Stimulated activated effector memory CD8-positive, alpha-beta T cell treated with anti-CD3 and anti-CD28 coated beads, Interleukin-12 subunit alpha, Interleukin-12 subunit beta, amount 100 ng/mL, for 72 hours (primary cell): Measurements from ENCODE around the gene WNT11.

Source experiments
- ATAC-seq: fragments of 150-1000 bp; cut with Tn5 transposase; 2 replicates; pipeline ENCODE4 v1.10.0; 2021
- DNase-seq, 2 donors: peaks; one replicate each; pipeline ENCODE4 v3.0.0; 2021 to 2022; ENCODE audit warnings: low spot score in 2 of 2
- H3K27ac Mint-ChIP-seq: one replicate; pipeline ENCODE4 v1.8.0; 2022; ENCODE audit warnings: mild to moderate bottlenecking, mixed read lengths
- H3K36me3 Mint-ChIP-seq: one replicate; pipeline ENCODE4 v1.8.0; 2022; ENCODE audit warnings: mild to moderate bottlenecking, mixed read lengths
- H3K4me1 Mint-ChIP-seq: one replicate; pipeline ENCODE4 v1.8.0; 2022; ENCODE audit warnings: mixed read lengths
- H3K4me3 Mint-ChIP-seq: one replicate; pipeline ENCODE4 v1.8.0; 2022; ENCODE audit warnings: mild to moderate bottlenecking, mixed read lengths
- H3K9me3 Mint-ChIP-seq: one replicate; pipeline ENCODE4 v1.8.0; 2022; ENCODE audit warnings: mixed read lengths

The WNT11 gene

DNA sequence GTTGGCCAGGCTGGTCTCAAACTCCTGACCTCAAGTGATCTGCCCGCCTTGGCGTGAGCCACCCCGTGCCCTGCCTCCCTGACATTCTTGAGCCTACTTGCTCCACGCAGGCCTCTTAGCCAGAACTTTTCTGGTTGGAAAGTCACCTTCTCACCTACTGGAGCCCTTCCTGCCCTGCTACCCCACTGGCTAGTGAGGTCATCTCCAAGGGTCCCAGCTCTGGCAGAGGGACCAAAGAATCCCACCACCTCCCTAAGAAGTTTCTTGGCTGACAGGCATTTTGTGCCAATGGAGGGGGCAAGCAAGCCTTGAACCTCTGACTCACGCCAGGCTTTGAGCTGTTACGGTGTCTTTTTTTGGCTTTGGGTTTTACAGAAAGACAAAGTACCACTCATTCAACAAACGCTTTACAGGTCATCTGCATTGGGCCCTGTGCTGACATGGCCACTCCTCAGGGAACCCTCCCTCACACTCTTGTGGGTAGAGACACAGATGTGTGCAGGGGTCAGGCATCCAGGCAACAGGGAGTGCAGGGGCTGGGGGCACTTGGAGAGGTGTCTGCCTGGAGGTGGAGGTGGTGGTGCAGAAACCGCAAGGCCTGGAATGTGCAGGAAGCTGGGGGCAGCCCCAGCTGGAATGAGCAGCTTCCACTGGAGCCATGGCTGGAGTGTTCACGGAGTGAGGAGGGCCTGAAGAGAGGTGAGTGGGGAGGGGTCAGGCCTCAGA is 27.1 kb upstream of the WNT11 start:
- DNase-seq (no peak), ATAC-seq (no peak)
- Mint-ChIP-seq H3K27ac (peak overlapping the region; percentile 80), H3K36me3 (peaks cover 35% of the 10 kb centered on the region), H3K9me3 (no peaks in the 10 kb centered on the region), H3K4me1 (peaks cover 46% of the 10 kb centered on the region), H3K4me3 (peak overlapping the region; percentile 88)

DNA sequence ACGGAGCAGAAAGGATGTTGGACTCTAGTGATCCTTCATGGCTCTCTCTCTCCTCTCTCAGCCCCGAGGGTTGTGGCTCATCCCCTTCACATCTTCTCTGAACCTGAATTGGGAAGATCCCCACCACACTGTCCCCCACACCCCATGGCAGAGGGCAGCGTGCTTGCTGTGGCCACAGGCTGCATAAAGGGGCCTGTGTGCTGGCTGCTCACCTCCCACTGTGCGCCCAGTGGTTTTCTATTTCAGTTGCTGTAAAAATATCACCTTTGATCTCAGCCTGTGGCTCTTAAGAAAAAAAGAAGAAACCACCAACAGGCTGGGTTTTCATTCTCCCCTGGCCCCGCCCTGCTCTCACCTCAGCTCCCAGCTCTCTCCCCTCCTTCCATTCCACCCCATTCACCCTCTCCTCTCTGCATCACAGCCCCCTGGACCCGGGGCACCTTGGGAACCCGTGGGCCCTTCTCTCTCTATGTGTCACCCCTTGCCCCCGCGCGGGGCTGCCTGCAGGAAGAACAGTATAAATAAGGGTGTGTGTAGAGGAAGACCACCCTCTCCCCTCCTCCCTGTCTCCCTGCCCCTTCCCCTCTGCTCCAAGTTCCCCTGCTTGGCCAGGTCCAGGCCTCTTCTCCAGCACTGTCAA is 25.8 kb upstream of the WNT11 start:
- peak overlapping the region; percentile 32 for H3K4me3 Mint-ChIP-seq
- H3K4me1 Mint-ChIP-seq = peaks cover 46% of the 10 kb centered on the region
- DNase-seq (no peak), ATAC-seq (no peak)
- peak overlapping the region; percentile 30 for H3K27ac Mint-ChIP-seq
- no peaks in the 10 kb centered on the region for H3K9me3 Mint-ChIP-seq
- peaks cover 35% of the 10 kb centered on the region for H3K36me3 Mint-ChIP-seq

DNA sequence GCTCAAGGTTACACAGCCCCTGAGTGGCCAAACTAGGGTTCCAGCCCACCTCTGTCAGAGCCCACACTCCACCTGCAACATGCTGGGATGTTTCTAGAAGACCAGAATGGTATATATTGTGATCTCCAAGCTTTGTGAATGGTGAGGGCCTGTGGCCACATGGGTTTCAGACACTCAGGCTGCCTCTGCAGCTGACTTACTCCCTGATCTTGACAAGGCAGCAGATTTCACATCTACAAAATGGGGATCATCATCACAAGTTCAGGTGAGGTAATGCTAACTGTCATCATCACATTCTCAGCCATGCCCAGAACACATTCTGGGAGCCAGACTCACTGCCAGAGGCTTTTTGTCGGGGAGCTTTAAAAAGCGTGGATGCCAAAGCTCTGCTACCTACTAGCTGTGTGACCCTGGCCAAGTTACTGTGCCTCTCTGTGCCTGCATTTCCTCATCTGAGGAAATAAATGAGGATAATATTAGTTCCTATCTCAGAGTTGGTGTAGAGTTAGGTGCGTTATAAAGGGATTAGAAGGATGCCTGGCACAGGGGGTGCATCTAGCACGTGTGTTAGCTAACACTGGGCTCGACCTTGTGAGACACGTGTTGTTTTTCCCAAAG is 24.9 kb upstream of the WNT11 start:
- no peak for DNase-seq
- Mint-ChIP-seq H3K27ac (no peak overlapping the region), H3K4me3 (no peak overlapping the region), H3K9me3 (no peaks in the 10 kb centered on the region), H3K4me1 (peaks cover 38% of the 10 kb centered on the region), H3K36me3 (peaks cover 26% of the 10 kb centered on the region)
- ATAC-seq = no peak

DNA sequence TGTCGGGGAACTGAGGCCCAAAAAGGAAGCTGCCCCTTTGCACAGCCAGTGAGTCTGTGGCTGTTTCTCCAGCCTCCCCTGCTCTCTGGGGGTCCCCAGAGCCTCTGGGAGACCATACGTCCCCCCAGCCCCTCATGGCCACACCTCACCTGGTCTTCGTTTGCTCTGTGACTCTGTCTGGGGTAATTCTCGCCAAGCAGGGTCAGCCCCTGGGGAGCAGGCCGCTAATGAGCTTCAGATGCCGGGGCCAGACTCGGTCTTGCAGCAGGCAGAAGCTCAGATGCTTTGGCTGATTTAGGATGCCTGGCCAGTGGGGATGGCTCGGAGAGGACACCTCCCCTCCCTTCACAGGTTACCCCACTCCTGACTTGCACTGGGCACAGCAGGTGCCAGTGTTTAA is 24.1 kb upstream of the WNT11 start:
- Mint-ChIP-seq H3K4me3 (no peak overlapping the region), H3K9me3 (no peaks in the 10 kb centered on the region), H3K27ac (no peak overlapping the region), H3K36me3 (peaks cover 17% of the 10 kb centered on the region), H3K4me1 (peaks cover 30% of the 10 kb centered on the region)
- no peak for DNase-seq
- no peak for ATAC-seq

DNA sequence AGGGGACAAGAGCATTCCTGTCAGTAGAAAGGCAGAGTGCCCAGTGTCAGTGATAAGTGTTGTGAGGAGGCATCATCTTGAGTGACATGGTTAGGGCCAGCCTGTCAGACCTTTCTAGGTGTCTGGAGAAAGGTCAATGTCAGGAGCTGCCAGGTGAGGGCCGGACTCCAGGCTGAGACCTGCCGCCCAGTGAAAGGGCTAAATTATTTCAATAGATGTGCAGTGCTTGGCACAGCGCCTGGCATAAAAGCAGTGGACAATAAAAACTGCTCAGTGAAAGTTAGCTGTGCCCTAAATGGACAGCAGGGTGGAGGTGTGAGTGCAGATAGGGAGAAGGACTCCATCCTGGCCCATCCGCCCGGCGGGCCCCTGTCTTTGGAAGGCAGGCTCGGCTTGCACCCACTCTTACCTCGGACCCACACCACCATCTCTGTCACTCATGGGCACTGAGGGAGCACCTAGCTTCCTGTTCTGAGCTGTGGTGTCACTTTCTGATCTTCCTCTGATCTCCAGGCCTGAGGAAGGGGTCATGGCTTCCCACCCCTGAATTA is 23.5 kb upstream of the WNT11 start:
- H3K4me1 Mint-ChIP-seq = peaks cover 26% of the 10 kb centered on the region
- H3K36me3 Mint-ChIP-seq = peaks cover 11% of the 10 kb centered on the region
- H3K4me3 Mint-ChIP-seq = no peak overlapping the region
- no peak for DNase-seq
- no peaks in the 10 kb centered on the region for H3K9me3 Mint-ChIP-seq
- no peak for ATAC-seq
- no peak overlapping the region for H3K27ac Mint-ChIP-seq

DNA sequence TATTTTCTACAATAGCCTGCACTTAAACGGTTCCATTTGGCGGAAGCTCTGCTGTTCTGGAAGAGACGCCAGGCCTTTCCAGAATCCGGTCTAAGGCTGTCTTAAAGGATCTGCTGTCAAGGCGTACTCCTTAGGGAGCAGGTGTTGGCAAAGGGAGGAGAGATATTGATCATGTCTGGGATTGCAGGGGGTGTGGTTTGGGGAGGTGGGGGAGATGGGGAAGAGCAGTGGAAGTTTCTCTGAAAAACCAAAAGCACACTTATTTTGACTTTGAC is 22.5 kb upstream of the WNT11 start:
- DNase-seq = no peak
- Mint-ChIP-seq H3K4me1 (peaks cover 24% of the 10 kb centered on the region), H3K4me3 (no peak overlapping the region), H3K36me3 (peaks cover 5% of the 10 kb centered on the region), H3K9me3 (no peaks in the 10 kb centered on the region), H3K27ac (no peak overlapping the region)
- no peak for ATAC-seq

DNA sequence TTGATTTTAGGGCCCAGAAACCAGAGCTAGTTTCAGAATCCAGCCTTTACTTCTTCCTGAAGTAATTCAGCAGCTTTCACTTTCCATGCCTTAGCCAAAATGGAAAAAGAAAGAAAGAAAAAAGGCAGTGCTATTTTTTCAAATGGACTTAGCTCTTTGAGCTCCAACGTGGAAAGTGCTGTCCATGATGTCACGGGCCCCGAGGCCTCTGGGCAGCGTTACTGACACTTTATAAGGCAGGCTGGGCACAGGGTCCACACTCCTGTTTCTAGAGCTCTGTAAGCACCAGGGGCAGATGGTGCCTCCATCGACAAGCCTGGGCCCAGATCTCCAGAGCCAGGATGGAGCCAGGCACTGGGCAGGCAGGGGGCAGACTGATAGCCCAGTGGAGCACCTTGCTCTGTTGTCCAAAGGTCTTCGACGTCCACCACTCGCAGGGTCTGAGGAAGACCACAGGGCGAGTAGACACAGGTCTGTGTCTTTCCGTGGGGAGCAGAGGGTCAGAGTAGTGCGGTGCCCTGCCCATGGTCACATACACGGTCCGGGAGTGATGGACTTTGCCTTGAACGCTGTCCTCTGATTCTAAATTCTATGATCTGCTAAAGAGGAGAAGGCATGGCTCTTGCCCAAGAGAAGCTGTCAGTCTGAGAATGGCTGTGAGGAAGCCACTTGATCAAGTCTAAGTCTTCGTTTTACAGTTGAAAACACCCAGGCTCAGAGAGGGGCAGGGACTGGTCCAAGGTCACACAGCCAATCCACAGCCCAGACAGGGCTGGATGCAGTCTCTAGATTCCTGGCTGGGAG is 22.0 kb upstream of the WNT11 start:
- DNase-seq (no peak), ATAC-seq (no peak)
- peaks cover 19% of the 10 kb centered on the region for H3K4me1 Mint-ChIP-seq
- H3K4me3 Mint-ChIP-seq = no peak overlapping the region
- no peak overlapping the region for H3K27ac Mint-ChIP-seq
- H3K36me3 Mint-ChIP-seq = peaks cover 5% of the 10 kb centered on the region
- no peaks in the 10 kb centered on the region for H3K9me3 Mint-ChIP-seq

DNA sequence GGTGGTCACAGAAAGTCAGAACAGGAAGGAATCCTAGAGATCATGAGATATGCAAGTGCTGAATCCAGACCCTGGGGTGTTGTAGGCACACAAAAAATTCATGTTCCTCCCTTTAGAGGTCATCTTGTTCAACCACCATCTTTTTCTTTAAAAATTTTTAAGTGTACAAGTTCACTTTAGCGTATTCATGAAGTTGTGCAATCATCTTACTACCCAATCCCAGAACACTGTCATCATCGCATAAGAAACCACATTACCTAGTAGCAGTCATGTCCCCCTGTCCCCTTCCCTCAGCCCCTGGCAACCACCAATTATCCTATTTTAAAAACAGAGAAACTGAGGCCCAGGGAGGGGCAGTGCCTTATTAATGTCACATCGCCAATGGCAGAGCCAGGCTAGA is 20.3 kb upstream of the WNT11 start:
- no peak overlapping the region for H3K27ac Mint-ChIP-seq
- H3K4me3 Mint-ChIP-seq = no peak overlapping the region
- ATAC-seq (no peak), DNase-seq (no peak)
- H3K9me3 Mint-ChIP-seq = no peaks in the 10 kb centered on the region
- peaks cover 5% of the 10 kb centered on the region for H3K4me1 Mint-ChIP-seq
- no peaks in the 10 kb centered on the region for H3K36me3 Mint-ChIP-seq

DNA sequence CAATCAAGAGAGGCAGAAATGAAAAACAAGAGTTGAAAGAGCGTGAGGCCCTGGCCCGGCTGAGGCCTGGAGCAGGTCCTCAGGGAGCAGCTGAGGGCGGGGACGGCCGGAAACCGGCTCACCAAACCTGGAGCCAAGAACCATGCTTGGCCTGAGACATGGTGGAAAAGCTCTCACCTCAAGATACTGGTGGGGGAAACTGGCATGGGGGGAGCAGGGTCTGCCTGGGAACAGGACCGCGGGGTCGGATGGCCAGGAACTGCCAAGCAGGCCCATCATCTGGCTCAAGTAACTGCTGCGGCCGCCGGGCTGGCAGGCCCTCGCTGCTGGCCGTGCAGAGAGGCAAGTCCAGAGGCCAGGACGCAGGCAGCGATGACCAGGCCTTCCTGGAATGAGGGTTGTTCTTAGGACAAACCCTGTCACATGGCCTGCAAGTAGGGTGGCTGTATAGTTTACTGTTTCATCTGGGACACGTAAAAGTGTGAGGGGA is 18.9 kb upstream of the WNT11 start:
- ATAC-seq (no peak), DNase-seq (no peak)
- H3K36me3 Mint-ChIP-seq = no peaks in the 10 kb centered on the region
- no peak overlapping the region for H3K4me3 Mint-ChIP-seq
- H3K4me1 Mint-ChIP-seq = no peaks in the 10 kb centered on the region
- no peaks in the 10 kb centered on the region for H3K9me3 Mint-ChIP-seq
- peak overlapping the region; percentile 11 for H3K27ac Mint-ChIP-seq

DNA sequence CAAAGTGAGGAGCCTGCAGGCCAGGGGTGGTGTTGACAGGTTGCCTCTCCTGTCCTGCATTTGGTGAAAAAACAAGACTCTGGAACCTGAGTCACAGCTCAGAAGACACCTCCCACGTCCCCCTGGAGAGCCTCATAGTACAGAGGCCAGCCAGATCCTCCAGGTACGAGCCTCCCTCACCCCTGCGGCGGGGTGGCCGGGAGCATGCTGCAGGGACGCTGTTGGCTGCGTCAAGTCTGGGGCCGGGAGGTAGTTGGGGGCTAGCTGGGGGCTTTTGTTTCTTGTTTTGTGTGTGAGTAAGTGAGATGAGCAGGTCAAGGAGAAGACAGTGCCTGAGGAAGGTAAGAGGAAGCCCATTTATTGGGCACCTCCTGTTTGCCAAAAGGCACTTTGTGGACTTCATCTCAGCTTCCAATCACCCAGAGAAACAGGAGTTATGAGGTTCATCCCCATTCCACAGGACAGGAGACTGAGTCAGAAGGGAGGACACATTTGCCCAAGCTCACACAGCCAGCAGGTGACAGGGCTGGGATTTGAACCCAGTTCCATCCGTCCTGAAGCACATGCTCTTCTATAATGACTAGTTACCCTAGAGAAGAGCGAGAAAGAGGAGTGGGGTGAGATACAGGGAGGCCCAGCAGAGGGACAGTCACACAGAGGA is 18.3 kb upstream of the WNT11 start:
- H3K27ac Mint-ChIP-seq = peak overlapping the region; percentile 11
- no peaks in the 10 kb centered on the region for H3K4me1 Mint-ChIP-seq
- no peaks in the 10 kb centered on the region for H3K36me3 Mint-ChIP-seq
- H3K9me3 Mint-ChIP-seq = no peaks in the 10 kb centered on the region
- ATAC-seq (peak; percentile 13), DNase-seq (no peak)
- H3K4me3 Mint-ChIP-seq = no peak overlapping the region

DNA sequence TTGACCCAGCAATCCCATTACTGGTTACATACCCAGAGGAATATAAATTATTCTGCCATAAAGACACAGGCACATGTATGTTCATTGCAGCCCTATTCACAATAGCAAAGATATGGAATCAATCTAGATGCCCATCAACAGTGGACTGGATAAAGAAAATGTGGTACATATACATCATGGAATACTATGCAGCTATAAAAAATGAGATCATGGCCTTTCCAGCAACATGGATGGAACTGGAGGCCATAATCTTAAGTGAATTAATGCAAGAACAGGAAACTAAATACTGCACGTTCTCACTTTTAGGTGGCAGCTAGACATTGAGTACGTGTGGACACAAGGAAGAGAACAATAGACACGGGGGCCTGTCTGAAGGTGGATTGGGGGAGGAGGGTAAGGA is 15.1 kb upstream of the WNT11 start:
- Mint-ChIP-seq H3K36me3 (no peaks in the 10 kb centered on the region), H3K27ac (no peak overlapping the region), H3K9me3 (no peaks in the 10 kb centered on the region), H3K4me1 (no peaks in the 10 kb centered on the region), H3K4me3 (no peak overlapping the region)
- no peak for DNase-seq
- ATAC-seq = no peak

DNA sequence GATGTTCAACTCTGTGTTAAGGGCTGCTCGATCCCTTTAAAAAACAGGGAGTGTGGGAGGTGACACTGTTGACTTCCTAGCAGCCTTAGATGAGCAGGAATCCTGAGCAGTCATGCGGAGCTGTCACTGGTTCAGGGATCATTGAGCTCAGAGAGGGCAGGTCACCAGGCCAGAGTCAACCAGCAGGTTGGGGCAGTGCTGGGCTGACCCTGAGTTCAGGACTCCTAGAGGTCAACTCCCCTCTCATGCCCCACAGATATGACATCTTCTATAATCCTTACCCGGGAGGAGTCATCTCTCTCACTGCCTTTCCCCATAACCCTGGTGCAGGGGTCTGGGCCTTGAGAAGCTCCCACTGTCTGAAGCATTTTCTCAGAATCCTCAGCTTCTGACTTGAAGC is 12.9 kb upstream of the WNT11 start:
- H3K4me3 Mint-ChIP-seq = no peak overlapping the region
- no peaks in the 10 kb centered on the region for H3K36me3 Mint-ChIP-seq
- no peak overlapping the region for H3K27ac Mint-ChIP-seq
- no peaks in the 10 kb centered on the region for H3K9me3 Mint-ChIP-seq
- no peak for ATAC-seq
- no peaks in the 10 kb centered on the region for H3K4me1 Mint-ChIP-seq
- no peak for DNase-seq

DNA sequence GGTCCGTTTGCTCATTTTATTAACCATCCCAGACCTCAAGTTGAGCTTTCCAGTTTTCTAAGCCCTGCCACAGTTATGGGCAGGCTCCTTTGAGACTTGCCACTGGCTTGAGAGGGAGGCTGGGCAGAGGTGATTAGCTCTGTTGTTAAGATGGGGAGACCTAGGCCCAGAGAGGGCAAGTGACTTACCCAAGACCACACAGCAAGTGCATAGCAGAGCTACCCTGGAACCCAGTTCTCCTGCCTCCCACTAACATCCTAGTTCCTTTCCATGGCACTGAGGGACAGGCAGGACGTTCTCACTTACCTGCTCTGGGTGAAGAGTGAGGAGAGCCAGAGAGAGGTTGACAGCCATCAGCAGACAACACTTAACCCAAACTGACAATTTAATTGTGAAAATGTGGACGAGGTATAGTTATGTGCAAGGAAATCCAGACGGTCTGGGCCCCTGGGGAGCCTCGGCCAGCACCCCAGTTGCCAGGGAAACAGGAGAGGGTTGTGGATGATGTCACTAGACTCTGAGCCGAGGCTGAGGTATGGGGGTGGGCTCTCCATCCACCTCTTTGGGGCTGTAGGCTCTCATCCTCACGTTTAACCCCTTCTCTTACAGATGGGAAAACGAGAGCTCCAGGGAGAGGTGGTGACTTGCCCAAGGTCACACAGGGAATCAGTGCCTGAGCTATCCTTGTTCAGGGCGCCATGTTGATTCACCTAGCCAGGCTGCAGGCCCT is 12.3 kb upstream of the WNT11 start:
- Mint-ChIP-seq H3K27ac (no peak overlapping the region), H3K36me3 (no peaks in the 10 kb centered on the region), H3K9me3 (no peaks in the 10 kb centered on the region), H3K4me1 (no peaks in the 10 kb centered on the region), H3K4me3 (no peak overlapping the region)
- ATAC-seq (no peak), DNase-seq (no peak)

DNA sequence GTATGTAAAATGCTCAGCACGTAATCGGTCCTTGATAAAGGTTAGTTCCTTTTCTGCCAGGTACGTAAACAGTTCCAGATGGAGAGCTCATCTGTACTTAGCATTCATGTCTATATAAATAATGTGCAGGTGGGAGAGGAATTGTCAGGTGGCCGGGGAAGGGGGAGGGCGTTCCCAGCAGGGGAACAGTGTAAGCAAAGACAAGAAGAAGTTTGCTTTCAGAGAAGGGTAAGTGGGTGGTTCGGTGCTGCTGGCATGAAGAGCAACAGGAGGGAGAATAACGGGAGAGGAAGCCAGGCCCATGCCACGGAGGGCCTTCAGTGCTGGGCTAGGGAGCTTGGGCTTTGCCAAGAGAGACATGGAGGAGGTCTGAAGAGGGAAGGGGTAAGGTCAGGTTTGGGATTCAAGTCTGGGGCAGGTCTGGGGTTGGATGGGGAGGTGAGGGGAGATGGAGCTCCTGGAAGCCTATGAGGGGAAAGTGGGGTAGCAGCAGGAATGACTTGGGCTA is 11.4 kb upstream of the WNT11 start:
- Mint-ChIP-seq H3K4me3 (no peak overlapping the region), H3K4me1 (no peaks in the 10 kb centered on the region), H3K9me3 (no peaks in the 10 kb centered on the region), H3K36me3 (no peaks in the 10 kb centered on the region), H3K27ac (no peak overlapping the region)
- DNase-seq (no peak), ATAC-seq (no peak)
